ENCODE measurements around the gene GLCE. TPM values are rescaled to one million over a fixed set of nuclear protein-coding genes. Genes with fewer than 3 reads are reported as not detected.

GLCE gene
- total RNA-seq, 1 experiment from 2014 or later, result 22.8 TPM

DNA sequence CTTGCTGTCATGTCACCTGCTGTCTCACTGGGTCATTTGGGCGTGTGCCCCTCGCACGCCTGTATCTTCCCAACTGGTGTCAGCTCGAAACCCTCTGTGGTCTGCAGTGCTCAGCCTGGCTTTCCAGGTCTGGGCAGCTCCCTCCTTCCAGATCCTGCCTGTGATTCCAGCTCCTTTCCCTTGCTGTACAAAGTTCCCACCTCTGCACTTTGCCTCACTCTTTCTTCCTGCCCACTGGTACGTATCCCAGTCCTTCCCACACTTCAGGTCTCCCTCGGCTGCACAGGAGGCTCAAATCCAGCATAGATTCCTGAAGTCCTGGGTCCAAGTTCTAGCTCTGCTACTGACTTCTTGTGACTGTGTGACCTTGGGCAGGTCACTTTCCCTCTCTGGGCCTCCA is 136.2 kb downstream of the GLCE start:
- TF ChIP-seq POLR2AphosphoS5 (IDR thresholded peaks at IDR 0.05; ENCODE audit: low read depth, low read length) (no peak), TCF7L2 (IDR thresholded peaks at IDR 0.05; ENCODE audit: low read depth, low read length) (no peak), SIN3A (IDR thresholded peaks at IDR 0.05; ENCODE audit: borderline replicate concordance, insufficient read depth, low read depth, low read length) (no peak), CTCF (IDR thresholded peaks at IDR 0.05) (no peak)
- TF ChIP-seq, protein P1, sequence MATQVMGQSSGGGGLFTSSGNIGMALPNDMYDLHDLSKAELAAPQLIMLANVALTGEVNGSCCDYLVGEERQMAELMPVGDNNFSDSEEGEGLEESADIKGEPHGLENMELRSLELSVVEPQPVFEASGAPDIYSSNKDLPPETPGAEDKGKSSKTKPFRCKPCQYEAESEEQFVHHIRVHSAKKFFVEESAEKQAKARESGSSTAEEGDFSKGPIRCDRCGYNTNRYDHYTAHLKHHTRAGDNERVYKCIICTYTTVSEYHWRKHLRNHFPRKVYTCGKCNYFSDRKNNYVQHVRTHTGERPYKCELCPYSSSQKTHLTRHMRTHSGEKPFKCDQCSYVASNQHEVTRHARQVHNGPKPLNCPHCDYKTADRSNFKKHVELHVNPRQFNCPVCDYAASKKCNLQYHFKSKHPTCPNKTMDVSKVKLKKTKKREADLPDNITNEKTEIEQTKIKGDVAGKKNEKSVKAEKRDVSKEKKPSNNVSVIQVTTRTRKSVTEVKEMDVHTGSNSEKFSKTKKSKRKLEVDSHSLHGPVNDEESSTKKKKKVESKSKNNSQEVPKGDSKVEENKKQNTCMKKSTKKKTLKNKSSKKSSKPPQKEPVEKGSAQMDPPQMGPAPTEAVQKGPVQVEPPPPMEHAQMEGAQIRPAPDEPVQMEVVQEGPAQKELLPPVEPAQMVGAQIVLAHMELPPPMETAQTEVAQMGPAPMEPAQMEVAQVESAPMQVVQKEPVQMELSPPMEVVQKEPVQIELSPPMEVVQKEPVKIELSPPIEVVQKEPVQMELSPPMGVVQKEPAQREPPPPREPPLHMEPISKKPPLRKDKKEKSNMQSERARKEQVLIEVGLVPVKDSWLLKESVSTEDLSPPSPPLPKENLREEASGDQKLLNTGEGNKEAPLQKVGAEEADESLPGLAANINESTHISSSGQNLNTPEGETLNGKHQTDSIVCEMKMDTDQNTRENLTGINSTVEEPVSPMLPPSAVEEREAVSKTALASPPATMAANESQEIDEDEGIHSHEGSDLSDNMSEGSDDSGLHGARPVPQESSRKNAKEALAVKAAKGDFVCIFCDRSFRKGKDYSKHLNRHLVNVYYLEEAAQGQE (IDR thresholded peaks at IDR 0.05; ENCODE audit: insufficient read depth in 1 of 2, low read depth in 2 of 2, low read length in 1 of 2), result no peak
- Histone ChIP-seq H3K27ac (ENCODE audit: low read length) (no peak overlapping the region), H3K4me3 (ENCODE audit: low read depth in 2 of 2, low read length in 2 of 2) (no peak overlapping the region), H3K4me1 (ENCODE audit: control insufficient read depth, insufficient read depth, low read length) (peaks cover 3% of the 10 kb centered on the region; the same call in 1 of the 2 replicates), H3K27me3 (ENCODE audit: control insufficient read depth, insufficient read depth, low read length) (peaks cover 5% of the 10 kb centered on the region), H3K9me3 (ENCODE audit: control insufficient read depth, insufficient read depth, low read depth, low read length) (no peaks in the 10 kb centered on the region), H3K36me3 (ENCODE audit: control insufficient read depth, insufficient read depth, low read length) (no peaks in the 10 kb centered on the region)
- POLR2A ChIA-PET, result no interaction called here
- BruUV-seq (replicated peaks), result no TSS peak
- no peak for ATAC-seq
- CTCF ChIA-PET, result interaction anchor here (0.5 kb wide), 1 partner anchor 18 kb away, joined by 3 read pairs; no protein-coding TSS in a partner anchor
- DNase-seq (ENCODE audit: low read depth, low spot score), result no peak
- in situ Hi-C loops (cut with HindIII; ENCODE audit: low pct_unique_long_range_greater_than_20kb, low sequenced_read_pairs), result no loop called here
- intact Hi-C loops (cut with micrococcal nuclease; ENCODE audit: unreplicated experiment), result no loop called here

DNA sequence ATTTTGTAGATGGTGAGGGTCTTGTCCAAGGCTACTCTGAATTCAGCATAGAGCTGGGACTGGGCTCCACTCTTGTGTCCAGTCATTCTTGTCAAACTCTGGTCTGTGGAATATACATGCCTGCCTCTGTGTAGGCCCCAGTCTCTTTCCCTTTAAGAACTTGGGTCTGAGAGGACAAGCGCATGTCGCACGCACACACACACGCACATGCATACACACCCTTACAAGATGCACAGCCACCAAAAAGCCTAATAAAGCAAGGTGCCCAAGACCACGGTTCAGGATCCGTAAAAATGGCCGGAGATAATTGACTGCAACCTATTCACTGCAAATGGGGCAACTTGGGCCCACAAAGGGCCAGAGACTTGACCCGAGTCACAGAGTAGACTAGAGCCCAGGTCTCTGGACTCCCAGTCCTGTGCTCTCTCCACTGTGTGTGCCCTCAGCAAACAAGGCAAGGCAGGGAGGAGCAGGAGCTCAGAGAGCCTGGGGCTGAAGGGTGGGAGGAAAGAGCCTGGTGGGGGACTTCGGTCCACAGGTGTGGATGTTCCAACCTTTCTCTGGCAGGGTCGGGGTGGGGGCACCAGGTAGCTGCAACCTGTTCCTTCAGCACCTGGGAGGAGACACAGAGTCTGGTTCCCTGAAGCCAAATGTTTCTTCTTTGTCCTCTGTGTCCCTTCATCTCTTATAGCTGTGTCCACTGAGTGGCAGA is 137.4 kb downstream of the GLCE start:
- Histone ChIP-seq H3K27ac (ENCODE audit: low read length) (no peak overlapping the region), H3K4me1 (ENCODE audit: control insufficient read depth, insufficient read depth, low read length) (peaks cover 3% of the 10 kb centered on the region; the same call in 1 of the 2 replicates), H3K4me3 (ENCODE audit: low read depth in 2 of 2, low read length in 2 of 2) (no peak overlapping the region), H3K36me3 (ENCODE audit: control insufficient read depth, insufficient read depth, low read length) (no peaks in the 10 kb centered on the region), H3K27me3 (ENCODE audit: control insufficient read depth, insufficient read depth, low read length) (peaks cover 5% of the 10 kb centered on the region), H3K9me3 (ENCODE audit: control insufficient read depth, insufficient read depth, low read depth, low read length) (no peaks in the 10 kb centered on the region)
- in situ Hi-C loops (cut with HindIII; ENCODE audit: low pct_unique_long_range_greater_than_20kb, low sequenced_read_pairs) (no loop called here), intact Hi-C loops (cut with micrococcal nuclease; ENCODE audit: unreplicated experiment) (no loop called here)
- TF ChIP-seq POLR2AphosphoS5 (IDR thresholded peaks at IDR 0.05; ENCODE audit: low read depth, low read length) (no peak), CTCF (IDR thresholded peaks at IDR 0.05) (no peak), SIN3A (IDR thresholded peaks at IDR 0.05; ENCODE audit: borderline replicate concordance, insufficient read depth, low read depth, low read length) (no peak), TCF7L2 (IDR thresholded peaks at IDR 0.05; ENCODE audit: low read depth, low read length) (no peak)
- TF ChIP-seq, protein P1 (IDR thresholded peaks at IDR 0.05; ENCODE audit: insufficient read depth in 1 of 2, low read depth in 2 of 2, low read length in 1 of 2), result no peak
- ATAC-seq (no peak), DNase-seq (ENCODE audit: low read depth, low spot score) (no peak)
- ChIA-PET POLR2A (no interaction called here), CTCF (interaction anchor here (0.8 kb wide), 1 partner anchor 1045 kb away, joined by 3 read pairs; no protein-coding TSS in a partner anchor)
- no TSS peak for BruUV-seq (replicated peaks)
